Pancreas (tissue), 10 donors: Measurements from ENCODE around the gene KPNA6. TPM values are rescaled to one million over a fixed set of nuclear protein-coding genes. Genes with fewer than 3 reads are reported as not detected.

Experiments used
- ATAC-seq, 4 donors: fragments of 200-7000 bp; cut with Tn5 transposase; one replicate each; pipeline versions ENCODE4 v1.8.0 to v1.9.1; 2020; ENCODE audit warnings: mild to moderate bottlenecking in 4 of 4, moderate library complexity in 4 of 4
- DNase-seq, 6 donors: peaks; one replicate each; pipeline ENCODE4 v3.0.0-alpha.2; 2020
- FAIRE-seq: peaks from 2 replicates; lab custom pipeline; 2012; peaks lifted over from hg19 to GRCh38; lab: Jason Lieb, UNC
- H3K27ac ChIP-seq, 4 donors: fragments of 200-600 bp; sonication (generic); 1 replicate in 3 of 4; 2 replicates in 1 of 4; pipeline versions ENCODE4 v1.5.0 to v1.8.0; 2020
- H3K27me3 ChIP-seq, 4 donors: fragments of 200-600 bp; one replicate each; pipeline ENCODE4 v1.8.0; 2021
- H3K36me3 ChIP-seq, 3 donors: fragments of 200-600 bp; sonication (generic) in 1 of 3; one replicate each; pipeline versions ENCODE4 v1.5.0 to v1.8.0; 2020 to 2021
- H3K4me1 ChIP-seq, 3 donors: fragments of 200-600 bp; one replicate each; pipeline ENCODE4 v1.8.0; 2021
- H3K4me3 ChIP-seq, 4 donors: fragments of 200-600 bp; sonication (generic) in 2 of 4; one replicate each; pipeline versions ENCODE4 v1.5.0 to v1.8.0; 2020 to 2021
- H3K9me3 ChIP-seq, 4 donors: fragments of 200-600 bp; one replicate each; pipeline ENCODE4 v1.8.0; 2021
- CTCF ChIP-seq, 4 donors: fragments of 200-600 bp; sonication (generic) in 3 of 4; IDR thresholded peaks; one replicate each; pipeline versions ENCODE4 v1.5.0 to v1.8.0; 2021; ENCODE audit warnings: antibody characterized with exemption in 4 of 4
- WGBS, 2 donors: extraction: QIAGEN DNeasy Blood & Tissue Kit; methylation state at CpG; one replicate each; pipeline ENCODE4 v1.1.7; 2013; 5-methylcytosine and 5-hydroxymethylcytosine counted together
- intact Hi-C, 3 donors: fragments of 100-400 bp; cut with DNase I; formaldehyde crosslinking; loops; one replicate each; pipeline versions ENCODE4 v1.11.1 to v1.14.2; 2022
- polyA plus RNA-seq, 2 donors: library from polyadenylated mRNA; stranded (reverse); fragments of 200-250 nt; gene quantifications; one replicate each; pipeline ENCODE4 v1.2.3, GENCODE V29; 2013
- total RNA-seq, 6 donors: library from RNA; stranded (reverse); fragmentation: NEBNext Ultra II Directional in 4 of 6; extraction: Animal tissue kit (Norgen Biotek cat#: 25700) in 4 of 6; gene quantifications; one replicate each; pipeline versions ENCODE4 v1.2.1 to v1.2.4, GENCODE V29; 2021 to 2023
- donor health status: healthy with polysubstance abuse.
- donor health status: DM: no; HTN: no; CAD: no; lungs with moderate emphysema.
- donor health status: DM: no; HTN: no; CAD: no.
- donor health status: control.
- donor health status: control.
- donor health status: Bipolar disorder and iron deficiency.
- donor health status: DM: yes; HTN: yes; CAD: no.
- donor health status: DM: no; HTN: no; CAD: no.
- donor health status: DM: no; HTN: no; CAD: no.
- donor health status: DM: yes; HTN: yes; CAD: no.

The KPNA6 gene
- total and polyA plus RNA-seq, 8 donors: 4.9 to 36.2 (median 24.0) TPM

GRCh38 chr1:32066489-32066873 lies 41.4 kb upstream of the KPNA6 start:
- WGBS, 2 donors: 12 to 15% methylated on average over 4 of the region's 4 CpGs
- ATAC-seq: peak in 3 of 4 donors; percentile 50 to 60 (median 59)
- Histone ChIP-seq H3K4me3 (no peak overlapping the region), H3K36me3 (no peaks in the 10 kb centered on the region), H3K9me3 (no peaks in the 10 kb centered on the region), H3K27me3 (no peaks in the 10 kb centered on the region), H3K27ac (no peak overlapping the region), H3K4me1 (peaks cover 0 to 9% (median 0%) of the 10 kb centered on the region in 3 donors)
- TF ChIP-seq CTCF (IDR thresholded peaks at IDR 0.05): no peak
- DNase-seq: peak in 3 of 6 donors; percentile 21 to 60 (median 26)
- intact Hi-C loops: no loop called here
- FAIRE-seq: no peak

GRCh38 chr1:32068957-32069588 lies 38.8 kb upstream of the KPNA6 start:
- H3K4me3 ChIP-seq: no peak overlapping the region
- H3K36me3 ChIP-seq: no peaks in the 10 kb centered on the region
- no peak for DNase-seq
- no peak for ATAC-seq
- no peak for TF ChIP-seq CTCF (IDR thresholded peaks at IDR 0.05)
- WGBS, 2 donors: 55 to 61% methylated on average over 5 of the region's 5 CpGs
- H3K4me1 ChIP-seq: peaks cover 0 to 18% (median 0%) of the 10 kb centered on the region in 3 donors
- no peaks in the 10 kb centered on the region for H3K27me3 ChIP-seq
- H3K27ac ChIP-seq: no peak overlapping the region
- no peaks in the 10 kb centered on the region for H3K9me3 ChIP-seq
- no peak for FAIRE-seq
- intact Hi-C loops: no loop called here

GRCh38 chr1:32071758-32072621 lies 35.9 kb upstream of the KPNA6 start:
- Histone ChIP-seq H3K27ac (peak overlapping the region; percentile 29 to 91 (median 68)), H3K36me3 (peaks cover 0 to 5% (median 0%) of the 10 kb centered on the region in 3 donors), H3K9me3 (no peaks in the 10 kb centered on the region), H3K27me3 (no peaks in the 10 kb centered on the region), H3K4me3 (peak overlapping the region; percentile 67 to 85 (median 80)), H3K4me1 (peaks cover 0 to 10% (median 0%) of the 10 kb centered on the region in 3 donors)
- no peak for DNase-seq
- no peak for ATAC-seq
- 16 to 17% methylated on average over 14 of the region's 14 CpGs for WGBS, 2 donors
- intact Hi-C loops: no loop called here
- FAIRE-seq: no peak
- TF ChIP-seq CTCF (IDR thresholded peaks at IDR 0.05): no peak

GRCh38 chr1:32072622-32073298 lies 35.1 kb upstream of the KPNA6 start, which contains the start of gene TMEM39B:
Gene TMEM39B, plus strand, starts transcription at chr1:32072939. Its CDS starts 109 bp downstream, at chr1:32073048.
- Histone ChIP-seq H3K36me3 (peaks cover 0 to 5% (median 0%) of the 10 kb centered on the region in 3 donors), H3K27ac (peak within 1 kb of the TSS; percentile 29 to 91 (median 68)), H3K9me3 (no peaks in the 10 kb centered on the region), H3K4me3 (peak within 1 kb of the TSS; percentile 67 to 85 (median 80)), H3K4me1 (peaks cover 0 to 10% (median 0%) of the 10 kb centered on the region in 3 donors), H3K27me3 (no peaks in the 10 kb centered on the region)
- ATAC-seq (peak; percentile 94 to 97 (median 96)), DNase-seq (peak; percentile 89 to 98 (median 92)), FAIRE-seq (no peak)
- TF ChIP-seq CTCF (IDR thresholded peaks at IDR 0.05): no peak
- intact Hi-C loops: no loop called here
- 0 to 1% methylated on average over 51 to 67 of the region's 67 CpGs for WGBS, 2 donors
